ENCODE measurements around the gene DTX1.
"Not testable (repeated sequence)": the region's sequence is repeated elsewhere in the genome, so short reads cannot be mapped to it uniquely, and the experiment has no call there.

DTX1 gene

GRCh38 chr12:113114447-113115178, 58.1 kb downstream of the DTX1 start:
- no peak for DNase-seq (ENCODE audit: low spot score)

- DNase-seq (ENCODE audit: low spot score), result no peak
Measured at GRCh38 chr12:113115455-113116126, 59.1 kb downstream of the DTX1 start.

- DNase-seq (ENCODE audit: low spot score), result no peak
Measured at GRCh38 chr12:113116875-113117274, 60.3 kb downstream of the DTX1 start.

GRCh38 chr12:113117684-113118083, 61.2 kb downstream of the DTX1 start:
- DNase-seq (ENCODE audit: low spot score), result not testable (repeated sequence)

- no peak for DNase-seq (ENCODE audit: low spot score)
Measured at GRCh38 chr12:113118142-113118541, 61.6 kb downstream of the DTX1 start.

GRCh38 chr12:113119980-113120669, 63.6 kb downstream of the DTX1 start:
- peak; percentile 52 for DNase-seq (ENCODE audit: low spot score)

- DNase-seq (ENCODE audit: low spot score), result no peak
Measured at GRCh38 chr12:113120670-113121370, 64.3 kb downstream of the DTX1 start.

- DNase-seq (ENCODE audit: low spot score), result no peak
Measured at GRCh38 chr12:113127791-113128199, 71.3 kb downstream of the DTX1 start.

- DNase-seq (ENCODE audit: low spot score), result no peak
Measured at GRCh38 chr12:113128802-113129663, 72.5 kb downstream of the DTX1 start.

- DNase-seq (ENCODE audit: low spot score), result no peak
Measured at GRCh38 chr12:113129664-113130456, 73.3 kb downstream of the DTX1 start.

GRCh38 chr12:113130457-113131135, 74.1 kb downstream of the DTX1 start:
- peak; percentile 82 for DNase-seq (ENCODE audit: low spot score)

- DNase-seq (ENCODE audit: low spot score), result no peak
Measured at GRCh38 chr12:113131556-113131955, 75.0 kb downstream of the DTX1 start.

GRCh38 chr12:113133036-113133435, 76.5 kb downstream of the DTX1 start:
- no peak for DNase-seq (ENCODE audit: low spot score)

GRCh38 chr12:113133666-113134065, 77.1 kb downstream of the DTX1 start:
- no peak for DNase-seq (ENCODE audit: low spot score)

- DNase-seq (ENCODE audit: low spot score), result no peak
Measured at GRCh38 chr12:113134071-113134470, 77.5 kb downstream of the DTX1 start.

- no peak for DNase-seq (ENCODE audit: low spot score)
Measured at GRCh38 chr12:113134521-113134951, 78.0 kb downstream of the DTX1 start.

- peak; percentile 97 for DNase-seq (ENCODE audit: low spot score)
Measured at GRCh38 chr12:113135178-113136127, 78.9 kb downstream of the DTX1 start, which contains the start of gene RASAL1. RASAL1 (minus strand) TSS chr12:113135761; CDS start chr12:113135462, 299 bp downstream.

GRCh38 chr12:113136128-113136989, 79.8 kb downstream of the DTX1 start:
- DNase-seq (ENCODE audit: low spot score), result peak; percentile 35

All from iPS-NIHi11 (cell line).